ENCODE results near the gene UMAD1.

The UMAD1 gene

DNA sequence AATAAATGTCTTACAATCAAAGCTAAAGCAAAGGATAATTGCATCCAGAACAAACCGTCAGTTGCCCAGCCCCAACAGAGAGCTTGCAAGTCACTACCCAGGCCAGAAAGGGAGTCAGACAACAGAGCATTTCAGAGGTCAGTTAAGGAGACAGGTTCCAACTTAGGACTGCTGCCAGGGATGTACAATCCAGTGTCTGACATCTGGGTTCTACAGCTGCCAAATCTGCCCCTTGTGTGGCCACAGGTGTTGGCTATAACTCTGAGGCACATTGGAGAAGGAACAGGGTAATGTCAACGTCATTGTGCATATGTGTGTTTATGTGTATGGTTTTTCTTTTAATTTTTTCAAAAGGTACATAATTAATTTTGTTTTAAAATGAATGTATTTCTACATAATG lies 242.8 kb downstream of the UMAD1 start:
- H3K27ac ChIP-seq (ENCODE audit: insufficient read depth, low read length, poor library complexity, severe bottlenecking): no peak overlapping the region
- no peak overlapping the region for H3K4me3 ChIP-seq (ENCODE audit: insufficient read depth, low read depth, low read length, poor library complexity, severe bottlenecking)
- no peaks in the 10 kb centered on the region for H3K9me3 ChIP-seq (ENCODE audit: control insufficient read depth, low read length)
- no peaks in the 10 kb centered on the region for H3K27me3 ChIP-seq (replicated peaks; ENCODE audit: control insufficient read depth, insufficient read depth, low read length, poor library complexity, severe bottlenecking)
- DNase-seq: no peak
- no peaks in the 10 kb centered on the region for H3K36me3 ChIP-seq (ENCODE audit: control insufficient read depth, insufficient read depth, low read length)
- no peaks in the 10 kb centered on the region for H3K4me1 ChIP-seq (ENCODE audit: control insufficient read depth, insufficient read depth, low read length, poor library complexity, severe bottlenecking)

GRCh38 chr7:7884855-7885254 lies 244.3 kb downstream of the UMAD1 start:
- H3K9me3 ChIP-seq (ENCODE audit: control insufficient read depth, low read length): no peaks in the 10 kb centered on the region
- no peaks in the 10 kb centered on the region for H3K27me3 ChIP-seq (replicated peaks; ENCODE audit: control insufficient read depth, insufficient read depth, low read length, poor library complexity, severe bottlenecking)
- no peaks in the 10 kb centered on the region for H3K4me1 ChIP-seq (ENCODE audit: control insufficient read depth, insufficient read depth, low read length, poor library complexity, severe bottlenecking)
- DNase-seq: no peak
- H3K36me3 ChIP-seq (ENCODE audit: control insufficient read depth, insufficient read depth, low read length): no peaks in the 10 kb centered on the region
- no peak overlapping the region for H3K27ac ChIP-seq (ENCODE audit: insufficient read depth, low read length, poor library complexity, severe bottlenecking)
- no peak overlapping the region for H3K4me3 ChIP-seq (ENCODE audit: insufficient read depth, low read depth, low read length, poor library complexity, severe bottlenecking)

- DNase-seq: no peak
Observed at GRCh38 chr7:7889791-7890568, 249.4 kb downstream of the UMAD1 start.

DNA sequence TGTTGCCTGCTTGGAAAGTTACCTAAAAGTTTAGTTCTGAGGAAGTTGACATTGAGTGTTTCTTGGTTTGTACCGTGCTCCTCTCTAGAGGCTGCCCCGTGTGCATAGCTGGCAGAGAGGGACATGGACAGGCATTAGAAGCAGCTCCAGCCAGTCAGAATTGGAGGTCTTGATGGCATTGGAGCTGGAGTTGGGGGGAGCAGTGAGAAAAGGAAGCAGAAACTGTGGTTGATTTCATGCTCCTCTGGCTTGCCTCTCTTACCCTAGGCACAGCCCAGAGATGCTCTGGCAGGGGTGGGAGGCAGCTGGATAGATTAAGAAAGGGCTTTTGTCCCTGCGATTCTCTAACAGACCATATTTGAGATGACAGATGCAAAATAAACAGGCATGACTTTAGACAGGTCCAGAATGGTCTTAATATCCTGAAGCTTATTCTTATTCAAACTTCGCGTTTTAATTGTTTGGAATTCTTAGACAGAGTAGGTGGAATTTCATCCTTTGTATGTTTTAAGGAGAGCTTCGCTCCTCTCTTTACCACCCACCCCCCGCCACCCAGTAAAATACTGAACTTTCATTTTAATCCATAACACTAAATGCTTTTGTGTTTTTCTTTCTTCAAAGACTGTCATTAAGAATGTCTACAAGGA lies 254.6 kb downstream of the UMAD1 start:
- Histone ChIP-seq H3K36me3 (ENCODE audit: control insufficient read depth, insufficient read depth, low read length) (no peaks in the 10 kb centered on the region), H3K27ac (ENCODE audit: insufficient read depth, low read length, poor library complexity, severe bottlenecking) (no peak overlapping the region), H3K9me3 (ENCODE audit: control insufficient read depth, low read length) (no peaks in the 10 kb centered on the region), H3K4me3 (ENCODE audit: insufficient read depth, low read depth, low read length, poor library complexity, severe bottlenecking) (no peak overlapping the region), H3K27me3 (replicated peaks; ENCODE audit: control insufficient read depth, insufficient read depth, low read length, poor library complexity, severe bottlenecking) (no peaks in the 10 kb centered on the region), H3K4me1 (ENCODE audit: control insufficient read depth, insufficient read depth, low read length, poor library complexity, severe bottlenecking) (no peaks in the 10 kb centered on the region)
- DNase-seq: no peak

More at GRCh38 chr7:7889791-7890568, 249.4 kb downstream of the UMAD1 start:
- no peak overlapping the region for H3K4me3 ChIP-seq (ENCODE audit: insufficient read depth, low read depth, low read length, poor library complexity, severe bottlenecking)
- no peak overlapping the region for H3K27ac ChIP-seq (ENCODE audit: insufficient read depth, low read length, poor library complexity, severe bottlenecking)
- no peaks in the 10 kb centered on the region for H3K36me3 ChIP-seq (ENCODE audit: control insufficient read depth, insufficient read depth, low read length)
- H3K27me3 ChIP-seq (replicated peaks; ENCODE audit: control insufficient read depth, insufficient read depth, low read length, poor library complexity, severe bottlenecking): no peaks in the 10 kb centered on the region
- no peaks in the 10 kb centered on the region for H3K9me3 ChIP-seq (ENCODE audit: control insufficient read depth, low read length)
- no peaks in the 10 kb centered on the region for H3K4me1 ChIP-seq (ENCODE audit: control insufficient read depth, insufficient read depth, low read length, poor library complexity, severe bottlenecking)

- no peaks in the 10 kb centered on the region for H3K9me3 ChIP-seq (ENCODE audit: control insufficient read depth, low read length)
- H3K36me3 ChIP-seq (ENCODE audit: control insufficient read depth, insufficient read depth, low read length): no peaks in the 10 kb centered on the region
- DNase-seq: no peak
- no peaks in the 10 kb centered on the region for H3K4me1 ChIP-seq (ENCODE audit: control insufficient read depth, insufficient read depth, low read length, poor library complexity, severe bottlenecking)
- H3K4me3 ChIP-seq (ENCODE audit: insufficient read depth, low read depth, low read length, poor library complexity, severe bottlenecking): no peak overlapping the region
- H3K27me3 ChIP-seq (replicated peaks; ENCODE audit: control insufficient read depth, insufficient read depth, low read length, poor library complexity, severe bottlenecking): no peaks in the 10 kb centered on the region
- H3K27ac ChIP-seq (ENCODE audit: insufficient read depth, low read length, poor library complexity, severe bottlenecking): no peak overlapping the region
Observed at GRCh38 chr7:7895754-7896153, 255.2 kb downstream of the UMAD1 start.

DNA sequence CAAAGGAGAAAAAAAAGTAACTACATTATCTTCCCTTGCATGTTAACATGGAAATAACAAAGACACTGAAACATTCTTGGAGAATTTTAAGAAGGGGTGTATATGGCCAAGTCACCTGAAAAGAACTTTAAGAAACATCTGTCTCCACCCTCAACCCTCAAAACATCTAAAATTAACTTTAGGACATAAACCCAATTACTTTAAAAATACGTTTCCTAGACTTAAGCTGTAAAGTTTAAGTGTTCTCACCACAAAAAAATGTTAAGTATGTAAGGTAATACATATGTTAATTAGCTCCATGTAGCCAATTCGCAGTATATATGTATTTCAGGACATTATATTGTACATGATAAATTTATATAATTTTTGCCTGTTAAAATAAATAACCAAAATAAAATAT lies 257.0 kb downstream of the UMAD1 start:
- Histone ChIP-seq H3K9me3 (ENCODE audit: control insufficient read depth, low read length) (no peaks in the 10 kb centered on the region), H3K27me3 (replicated peaks; ENCODE audit: control insufficient read depth, insufficient read depth, low read length, poor library complexity, severe bottlenecking) (no peaks in the 10 kb centered on the region), H3K27ac (ENCODE audit: insufficient read depth, low read length, poor library complexity, severe bottlenecking) (no peak overlapping the region), H3K4me3 (ENCODE audit: insufficient read depth, low read depth, low read length, poor library complexity, severe bottlenecking) (no peak overlapping the region), H3K4me1 (ENCODE audit: control insufficient read depth, insufficient read depth, low read length, poor library complexity, severe bottlenecking) (no peaks in the 10 kb centered on the region), H3K36me3 (ENCODE audit: control insufficient read depth, insufficient read depth, low read length) (no peaks in the 10 kb centered on the region)
- DNase-seq: no peak

- Histone ChIP-seq H3K9me3 (ENCODE audit: control insufficient read depth, low read length) (no peaks in the 10 kb centered on the region), H3K4me1 (ENCODE audit: control insufficient read depth, insufficient read depth, low read length, poor library complexity, severe bottlenecking) (no peaks in the 10 kb centered on the region), H3K27me3 (replicated peaks; ENCODE audit: control insufficient read depth, insufficient read depth, low read length, poor library complexity, severe bottlenecking) (no peaks in the 10 kb centered on the region), H3K27ac (ENCODE audit: insufficient read depth, low read length, poor library complexity, severe bottlenecking) (no peak overlapping the region), H3K4me3 (ENCODE audit: insufficient read depth, low read depth, low read length, poor library complexity, severe bottlenecking) (no peak overlapping the region), H3K36me3 (ENCODE audit: control insufficient read depth, insufficient read depth, low read length) (no peaks in the 10 kb centered on the region)
- no peak for DNase-seq
Observed at GRCh38 chr7:7897949-7898515, 257.5 kb downstream of the UMAD1 start.

DNA sequence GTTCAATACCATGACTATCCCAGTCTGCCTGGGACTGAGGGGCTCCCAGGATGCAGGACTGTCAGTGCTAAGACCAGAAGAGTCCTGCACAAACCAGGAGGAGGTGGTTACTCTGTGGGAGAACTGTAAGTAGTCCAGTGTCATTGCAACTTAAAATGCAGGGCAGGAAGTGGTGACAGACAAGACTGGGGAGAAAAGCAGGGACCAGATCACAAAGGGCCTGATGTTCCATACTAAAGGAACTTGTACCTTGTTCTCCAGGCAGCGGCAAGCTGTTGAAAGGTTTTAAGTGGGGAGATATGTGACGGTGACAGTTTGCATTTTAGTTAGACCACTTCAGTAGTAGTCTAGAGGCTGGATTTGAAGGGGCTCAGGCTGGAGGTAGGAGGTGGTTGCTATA lies 262.3 kb downstream of the UMAD1 start:
- Histone ChIP-seq H3K4me1 (ENCODE audit: control insufficient read depth, insufficient read depth, low read length, poor library complexity, severe bottlenecking) (no peaks in the 10 kb centered on the region), H3K27me3 (replicated peaks; ENCODE audit: control insufficient read depth, insufficient read depth, low read length, poor library complexity, severe bottlenecking) (no peaks in the 10 kb centered on the region), H3K9me3 (ENCODE audit: control insufficient read depth, low read length) (no peaks in the 10 kb centered on the region), H3K27ac (ENCODE audit: insufficient read depth, low read length, poor library complexity, severe bottlenecking) (no peak overlapping the region), H3K4me3 (ENCODE audit: insufficient read depth, low read depth, low read length, poor library complexity, severe bottlenecking) (no peak overlapping the region), H3K36me3 (ENCODE audit: control insufficient read depth, insufficient read depth, low read length) (no peaks in the 10 kb centered on the region)
- DNase-seq: no peak

DNA sequence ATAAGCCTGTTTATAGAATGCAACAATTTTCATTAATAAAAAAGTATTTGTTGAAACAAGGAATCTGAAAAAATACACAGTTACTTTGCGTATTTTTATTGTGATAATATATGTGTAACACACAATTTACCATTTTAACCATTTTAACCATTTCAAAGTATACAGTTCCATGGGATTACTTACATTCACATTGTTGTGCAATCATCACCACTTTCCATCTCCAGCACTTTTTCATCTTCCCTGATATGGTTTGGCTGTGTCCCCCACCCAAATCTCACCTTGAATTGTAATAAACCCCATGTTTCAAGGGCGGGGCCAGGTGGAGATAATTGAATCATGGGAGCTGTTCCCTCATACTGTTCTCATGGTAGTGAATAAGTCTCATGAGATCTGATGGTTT lies 266.8 kb downstream of the UMAD1 start:
- H3K27ac ChIP-seq (ENCODE audit: insufficient read depth, low read length, poor library complexity, severe bottlenecking): no peak overlapping the region
- H3K9me3 ChIP-seq (ENCODE audit: control insufficient read depth, low read length): no peaks in the 10 kb centered on the region
- no peaks in the 10 kb centered on the region for H3K4me1 ChIP-seq (ENCODE audit: control insufficient read depth, insufficient read depth, low read length, poor library complexity, severe bottlenecking)
- no peaks in the 10 kb centered on the region for H3K36me3 ChIP-seq (ENCODE audit: control insufficient read depth, insufficient read depth, low read length)
- DNase-seq: no peak
- no peak overlapping the region for H3K4me3 ChIP-seq (ENCODE audit: insufficient read depth, low read depth, low read length, poor library complexity, severe bottlenecking)
- no peaks in the 10 kb centered on the region for H3K27me3 ChIP-seq (replicated peaks; ENCODE audit: control insufficient read depth, insufficient read depth, low read length, poor library complexity, severe bottlenecking)

DNA sequence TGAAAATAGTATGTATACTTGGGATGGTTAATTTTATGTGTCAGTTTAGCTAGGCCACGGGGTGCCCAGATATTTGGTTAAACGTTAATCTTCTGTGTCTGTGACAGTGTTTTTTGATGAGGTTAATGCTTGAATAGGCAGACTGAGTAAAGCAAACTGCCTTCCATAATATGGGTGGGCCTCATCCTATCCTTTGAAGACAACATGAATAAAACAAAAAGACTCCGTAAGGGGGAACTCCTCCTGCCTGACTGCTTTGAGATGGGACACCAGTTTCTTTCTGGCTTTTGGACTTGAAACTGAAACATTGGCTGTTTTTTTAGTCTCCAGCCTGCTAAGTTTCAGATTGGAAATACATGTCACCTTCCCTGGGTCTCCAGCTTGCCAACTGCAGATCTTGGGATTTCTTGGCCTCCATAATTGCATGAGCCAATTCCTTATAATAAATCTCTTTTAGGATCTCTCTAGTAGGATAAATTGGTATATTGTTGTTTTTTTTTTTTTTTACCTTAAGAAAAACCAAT lies 268.1 kb downstream of the UMAD1 start:
- Histone ChIP-seq H3K4me3 (ENCODE audit: insufficient read depth, low read depth, low read length, poor library complexity, severe bottlenecking) (no peak overlapping the region), H3K4me1 (ENCODE audit: control insufficient read depth, insufficient read depth, low read length, poor library complexity, severe bottlenecking) (no peaks in the 10 kb centered on the region), H3K9me3 (ENCODE audit: control insufficient read depth, low read length) (no peaks in the 10 kb centered on the region), H3K27me3 (replicated peaks; ENCODE audit: control insufficient read depth, insufficient read depth, low read length, poor library complexity, severe bottlenecking) (no peaks in the 10 kb centered on the region), H3K27ac (ENCODE audit: insufficient read depth, low read length, poor library complexity, severe bottlenecking) (no peak overlapping the region), H3K36me3 (ENCODE audit: control insufficient read depth, insufficient read depth, low read length) (no peaks in the 10 kb centered on the region)
- DNase-seq: no peak

All from effector memory CD4-positive, alpha-beta T cell (primary cell).